HepG2 (cell line): Measurements from ENCODE around the gene HEBP1. TPM values are rescaled to one million over a fixed set of nuclear protein-coding genes. Genes with fewer than 3 reads are reported as not detected.

ENCODE experiments used
- CENPT ChIP-seq: sonication (generic); formaldehyde crosslinking; IDR thresholded peaks from 2 replicates; pipeline ENCODE4 v1.8.0; 2022; ENCODE audit warnings: low read depth, mild to moderate bottlenecking, moderate library complexity, missing genetic modification reagents
- FOXO4 ChIP-seq: sonication (generic); formaldehyde crosslinking; conservative IDR thresholded peaks from 2 replicates; pipeline ENCODE4 v1.8.1; 2023; ENCODE audit warnings: missing genetic modification reagents
- MAF1 ChIP-seq: sonication (generic); formaldehyde crosslinking; IDR thresholded peaks from 2 replicates; pipeline ENCODE4 v1.5.0; 2020; ENCODE audit warnings: missing genetic modification reagents, borderline replicate concordance
- MXD4 ChIP-seq: IDR thresholded peaks from 2 replicates; pipeline ENCODE4 v1.6.1; 2016; ENCODE audit warnings: mild to moderate bottlenecking, missing biosample characterization, missing genetic modification reagents
- NCOA1 ChIP-seq: sonication (generic); formaldehyde crosslinking; IDR thresholded peaks from 2 replicates; pipeline ENCODE4 v1.9.0; 2021; ENCODE audit warnings: missing genetic modification reagents
- SOX6 ChIP-seq, 2 experiments: fragments of 450-650 bp in 1 of 2; sonication (generic) in 1 of 2; formaldehyde crosslinking in 1 of 2; IDR thresholded peaks; 2 replicates each; pipeline versions ENCODE4 v1.4.0 to v1.6.1; 2017 to 2020; ENCODE audit warnings: antibody characterized with exemption in 1 of 2, mild to moderate bottlenecking in 1 of 2, missing genetic modification reagents in 1 of 2
- SP2 ChIP-seq: sonication (generic); formaldehyde crosslinking; IDR thresholded peaks from 2 replicates; pipeline ENCODE4 v1.5.1; 2020; ENCODE audit warnings: mild to moderate bottlenecking, missing genetic modification reagents
- TSC22D2 ChIP-seq: sonication (generic); formaldehyde crosslinking; IDR thresholded peaks from 2 replicates; pipeline ENCODE4 v1.5.1; 2020; ENCODE audit warnings: missing genetic modification reagents, mild to moderate bottlenecking, borderline replicate concordance
- ZBTB39 ChIP-seq: sonication (generic); formaldehyde crosslinking; IDR thresholded peaks from 2 replicates; pipeline ENCODE4 v1.5.0; 2020; ENCODE audit warnings: missing genetic modification reagents
- ZC3H13 ChIP-seq: sonication (generic); formaldehyde crosslinking; IDR thresholded peaks from 2 replicates; pipeline ENCODE4 v1.8.1; 2023; ENCODE audit warnings: mild to moderate bottlenecking, missing genetic modification reagents, moderate library complexity
- ZFX ChIP-seq: sonication (generic); formaldehyde crosslinking; IDR thresholded peaks from 2 replicates; pipeline ENCODE4 v1.4.0; 2020; ENCODE audit warnings: mild to moderate bottlenecking, low read depth, missing genetic modification reagents, moderate library complexity
- ZNF20 ChIP-seq: sonication (generic); formaldehyde crosslinking; IDR thresholded peaks from 2 replicates; pipeline ENCODE4 v1.4.0; 2020; ENCODE audit warnings: mild to moderate bottlenecking, moderate library complexity, missing genetic modification reagents
- ZNF230 ChIP-seq: sonication (generic); formaldehyde crosslinking; IDR thresholded peaks from 2 replicates; pipeline ENCODE4 v1.4.0; 2020; ENCODE audit warnings: mild to moderate bottlenecking, missing genetic modification reagents
- ZNF263 ChIP-seq: sonication (generic); formaldehyde crosslinking; IDR thresholded peaks from 2 replicates; pipeline ENCODE4 v1.4.0; 2020; ENCODE audit warnings: missing genetic modification reagents
- ZNF552 ChIP-seq: sonication (generic); formaldehyde crosslinking; IDR thresholded peaks from 2 replicates; pipeline ENCODE4 v1.9.0; 2022; ENCODE audit warnings: missing genetic modification reagents, mild to moderate bottlenecking, borderline replicate concordance
- polyA plus RNA-seq, 8 experiments: library from polyadenylated mRNA; depleted of rRNA in 3 of 8; stranded (reverse) in 7 of 8; unstranded in 1 of 8; fragments of >200 nt; fragmentation: Illumina TruSeq in 4 of 8; extraction: Trizol in 4 of 8; gene quantifications; 2 replicates each; pipeline versions ENCODE4 v1.2.1 to v1.2.3, GENCODE V29; 2011 to 2016; ENCODE audit warnings: low read depth in 4 of 8, missing spikeins in 1 of 8, mixed read lengths in 1 of 8; ENCODE audit not compliant: insufficient read depth in 1 of 8
- total RNA-seq, 5 experiments: library from RNA; depleted of rRNA; stranded (reverse); fragments of >200 nt; fragmentation: Illumina TruSeq; extraction: Trizol; gene quantifications; 2 replicates each; pipeline ENCODE4 v1.2.3, GENCODE V29; 2016; ENCODE audit warnings: low read depth in 1 of 5
- TF ChIP-seq, protein P1 (sequence below): sonication (generic); formaldehyde crosslinking; IDR thresholded peaks from 2 replicates; pipeline ENCODE4 v1.4.0; 2020; ENCODE audit warnings: missing genetic modification reagents, mild to moderate bottlenecking, borderline replicate concordance
- TF ChIP-seq, protein P2 (sequence below): sonication (generic); IDR thresholded peaks from 2 replicates; pipeline ENCODE4 v1.6.1; 2016; ENCODE audit warnings: low read depth, borderline replicate concordance
- TF ChIP-seq, protein P3 (sequence below): sonication (generic); formaldehyde crosslinking; IDR thresholded peaks from 2 replicates; pipeline ENCODE4 v1.8.0; 2022; ENCODE audit warnings: mild to moderate bottlenecking, missing genetic modification reagents

Gene HEBP1
- total and polyA plus RNA-seq, 2 of the 13 experiments (the other 11 are each of a cell fraction or from before 2014, with no cell fraction given): 7.8 to 9.4 TPM

GRCh38 chr12:12927211-12928079, 72.6 kb downstream of the HEBP1 start (continued):
- 0 out of 2 replicates have a peak, but pooled peaks have one; percentile 47 for TF ChIP-seq ZBTB39 (CRISPR knock-in tag)
- no peak for TF ChIP-seq NCOA1 (CRISPR knock-in tag)
- TF ChIP-seq SP2 (CRISPR knock-in tag): no peak
- peak; percentile 63; the same call in 1 of the 2 replicates for TF ChIP-seq ZNF230 (CRISPR knock-in tag)
- TF ChIP-seq TSC22D2: 0 out of 2 replicates have a peak, but pooled peaks have one; percentile 25
- TF ChIP-seq, protein P1, sequence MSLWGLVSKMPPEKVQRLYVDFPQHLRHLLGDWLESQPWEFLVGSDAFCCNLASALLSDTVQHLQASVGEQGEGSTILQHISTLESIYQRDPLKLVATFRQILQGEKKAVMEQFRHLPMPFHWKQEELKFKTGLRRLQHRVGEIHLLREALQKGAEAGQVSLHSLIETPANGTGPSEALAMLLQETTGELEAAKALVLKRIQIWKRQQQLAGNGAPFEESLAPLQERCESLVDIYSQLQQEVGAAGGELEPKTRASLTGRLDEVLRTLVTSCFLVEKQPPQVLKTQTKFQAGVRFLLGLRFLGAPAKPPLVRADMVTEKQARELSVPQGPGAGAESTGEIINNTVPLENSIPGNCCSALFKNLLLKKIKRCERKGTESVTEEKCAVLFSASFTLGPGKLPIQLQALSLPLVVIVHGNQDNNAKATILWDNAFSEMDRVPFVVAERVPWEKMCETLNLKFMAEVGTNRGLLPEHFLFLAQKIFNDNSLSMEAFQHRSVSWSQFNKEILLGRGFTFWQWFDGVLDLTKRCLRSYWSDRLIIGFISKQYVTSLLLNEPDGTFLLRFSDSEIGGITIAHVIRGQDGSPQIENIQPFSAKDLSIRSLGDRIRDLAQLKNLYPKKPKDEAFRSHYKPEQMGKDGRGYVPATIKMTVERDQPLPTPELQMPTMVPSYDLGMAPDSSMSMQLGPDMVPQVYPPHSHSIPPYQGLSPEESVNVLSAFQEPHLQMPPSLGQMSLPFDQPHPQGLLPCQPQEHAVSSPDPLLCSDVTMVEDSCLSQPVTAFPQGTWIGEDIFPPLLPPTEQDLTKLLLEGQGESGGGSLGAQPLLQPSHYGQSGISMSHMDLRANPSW (CRISPR knock-in tag): no peak
- TF ChIP-seq MXD4 (CRISPR knock-in tag): no peak
- TF ChIP-seq ZNF20 (CRISPR knock-in tag): no peak
- TF ChIP-seq, protein P2, sequence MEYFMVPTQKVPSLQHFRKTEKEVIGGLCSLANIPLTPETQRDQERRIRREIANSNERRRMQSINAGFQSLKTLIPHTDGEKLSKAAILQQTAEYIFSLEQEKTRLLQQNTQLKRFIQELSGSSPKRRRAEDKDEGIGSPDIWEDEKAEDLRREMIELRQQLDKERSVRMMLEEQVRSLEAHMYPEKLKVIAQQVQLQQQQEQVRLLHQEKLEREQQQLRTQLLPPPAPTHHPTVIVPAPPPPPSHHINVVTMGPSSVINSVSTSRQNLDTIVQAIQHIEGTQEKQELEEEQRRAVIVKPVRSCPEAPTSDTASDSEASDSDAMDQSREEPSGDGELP: peak; percentile 73; the same call in 1 of the 2 replicates
- no peak for TF ChIP-seq ZC3H13 (CRISPR knock-in tag)
- peak; percentile 61; the same call in 1 of the 2 replicates for TF ChIP-seq ZFX (CRISPR knock-in tag)
- TF ChIP-seq MAF1 (CRISPR knock-in tag): no peak
- TF ChIP-seq ZNF552 (CRISPR knock-in tag): no peak; the same call in 1 of the 2 replicates
- TF ChIP-seq ZNF263 (CRISPR knock-in tag): no peak
- TF ChIP-seq SOX6 (IDR thresholded peaks at IDR 0.05): no peak
- peak; percentile 68 for TF ChIP-seq SOX6 (CRISPR knock-in tag; IDR thresholded peaks at IDR 0.05)
- TF ChIP-seq, protein P3, sequence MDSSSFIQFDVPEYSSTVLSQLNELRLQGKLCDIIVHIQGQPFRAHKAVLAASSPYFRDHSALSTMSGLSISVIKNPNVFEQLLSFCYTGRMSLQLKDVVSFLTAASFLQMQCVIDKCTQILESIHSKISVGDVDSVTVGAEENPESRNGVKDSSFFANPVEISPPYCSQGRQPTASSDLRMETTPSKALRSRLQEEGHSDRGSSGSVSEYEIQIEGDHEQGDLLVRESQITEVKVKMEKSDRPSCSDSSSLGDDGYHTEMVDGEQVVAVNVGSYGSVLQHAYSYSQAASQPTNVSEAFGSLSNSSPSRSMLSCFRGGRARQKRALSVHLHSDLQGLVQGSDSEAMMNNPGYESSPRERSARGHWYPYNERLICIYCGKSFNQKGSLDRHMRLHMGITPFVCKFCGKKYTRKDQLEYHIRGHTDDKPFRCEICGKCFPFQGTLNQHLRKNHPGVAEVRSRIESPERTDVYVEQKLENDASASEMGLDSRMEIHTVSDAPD (CRISPR knock-in tag): no peak
- no peak for TF ChIP-seq FOXO4 (CRISPR knock-in tag)
- TF ChIP-seq CENPT (CRISPR knock-in tag): no peak
